Hematopoietic multipotent progenitor cell treated with erythropoietin and hydrocortisone succinate and interleukin-3 and kit ligand, for 6 days (in vitro differentiated cells): ENCODE data around the gene ZNF280D.
A peak's percentile ranks its signal among the peaks of the same experiment; 100 is the strongest.

ENCODE experiments used
- DNase-seq: peaks from one replicate; pipeline ENCODE4 v3.0.0-alpha.2; 2015

ZNF280D gene

GRCh38 chr15:56749982-56750381 is 16.7 kb upstream of the ZNF280D start:
- no peak for DNase-seq

GRCh38 chr15:56744701-56745683 is 11.7 kb upstream of the ZNF280D start:
- DNase-seq: no peak

- no peak for DNase-seq
Measured at GRCh38 chr15:56741541-56741940, 8.2 kb upstream of the ZNF280D start.

- DNase-seq: peak; percentile 54
Measured at GRCh38 chr15:56739964-56740640, 6.8 kb upstream of the ZNF280D start.

- DNase-seq: no peak
Measured at GRCh38 chr15:56739474-56739873, 6.2 kb upstream of the ZNF280D start.

GRCh38 chr15:56737791-56738190 is 4.5 kb upstream of the ZNF280D start:
- DNase-seq: no peak

GRCh38 chr15:56736881-56737707 is 3.8 kb upstream of the ZNF280D start:
- no peak for DNase-seq

- DNase-seq: no peak
Measured at GRCh38 chr15:56736308-56736707, 3.0 kb upstream of the ZNF280D start.

- no peak for DNase-seq
Measured at GRCh38 chr15:56735589-56735988, 2.3 kb upstream of the ZNF280D start.

- DNase-seq: no peak
Measured at GRCh38 chr15:56734013-56734635, 815 bp upstream of the ZNF280D start.

GRCh38 chr15:56732886-56733135 is 498 bp downstream of the ZNF280D start:
- no peak for DNase-seq

- peak; percentile 62 for DNase-seq
Measured at GRCh38 chr15:56732135-56732885, 999 bp downstream of the ZNF280D start.

- no peak for DNase-seq
Measured at GRCh38 chr15:56731548-56731947, 1.8 kb downstream of the ZNF280D start.

GRCh38 chr15:56729561-56729960 is 3.7 kb downstream of the ZNF280D start:
- no peak for DNase-seq

- peak; percentile 40 for DNase-seq
Measured at GRCh38 chr15:56725386-56725785, 7.9 kb downstream of the ZNF280D start.

- no peak for DNase-seq
Measured at GRCh38 chr15:56724232-56724631, 9.1 kb downstream of the ZNF280D start.

- no peak for DNase-seq
Measured at GRCh38 chr15:56723787-56724186, 9.5 kb downstream of the ZNF280D start.

GRCh38 chr15:56719774-56720555 is 13.3 kb downstream of the ZNF280D start:
- DNase-seq: no peak

GRCh38 chr15:56719021-56719612 is 14.2 kb downstream of the ZNF280D start:
- DNase-seq: no peak

- no peak for DNase-seq
Measured at GRCh38 chr15:56718560-56718959, 14.7 kb downstream of the ZNF280D start.

GRCh38 chr15:56716334-56716733 is 17.0 kb downstream of the ZNF280D start:
- no peak for DNase-seq
